Ureter (tissue), 1 donor: ENCODE measurements around the gene FOCAD. TPM values are rescaled to one million over a fixed set of nuclear protein-coding genes. Genes with fewer than 3 reads are reported as not detected.

ENCODE experiments used
- DNase-seq: peaks from one replicate; pipeline ENCODE4 v3.0.0-alpha.2; 2020; ENCODE audit warnings: low spot score
- total RNA-seq: library from RNA; stranded (reverse); gene quantifications from one replicate; pipeline ENCODE4 v1.2.4, GENCODE V29; 2023
- donor health status: DM: yes; HTN: yes; CAD: no.

Gene FOCAD
- total RNA-seq, 1 donor from 2014 or later, result 50.2 TPM

DNA sequence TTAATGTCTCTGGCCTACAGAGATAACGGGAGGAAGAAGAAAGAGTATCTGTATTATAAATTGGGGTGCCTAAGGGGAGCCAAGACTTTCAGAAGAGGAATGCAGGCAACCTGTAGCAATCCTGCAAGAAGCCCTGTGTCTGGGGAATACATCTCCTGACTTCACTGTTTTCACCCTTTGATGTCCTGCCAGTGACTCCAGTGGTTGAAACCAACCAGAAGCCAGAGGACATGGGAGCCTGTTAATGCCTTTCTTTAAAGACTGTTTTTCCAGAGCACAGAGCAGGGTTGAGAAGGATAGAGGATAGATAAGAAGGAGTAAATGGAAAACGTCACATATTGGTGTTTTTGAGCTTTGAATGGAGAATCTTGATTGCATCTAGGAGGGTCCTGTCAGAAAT lies 196.2 kb downstream of the FOCAD start:
- DNase-seq, result no peak

DNA sequence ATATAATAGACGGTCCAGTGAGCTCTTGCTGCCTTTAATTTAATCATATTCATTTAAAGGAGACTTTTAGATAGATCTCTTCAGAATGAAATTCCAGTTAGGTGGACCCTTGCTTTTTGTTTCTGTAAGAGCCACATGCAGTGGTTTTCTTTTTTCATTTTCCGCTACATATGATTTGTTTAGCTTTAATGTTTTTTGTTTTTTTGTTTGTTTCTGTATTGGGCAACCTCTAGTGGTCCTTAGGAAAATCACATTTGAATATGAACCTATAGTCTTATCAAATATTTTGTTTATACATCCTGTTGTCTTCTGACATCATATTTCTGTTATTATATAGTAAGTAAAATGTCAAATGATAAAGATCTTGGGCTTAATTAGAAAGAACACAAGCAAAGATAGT lies 196.6 kb downstream of the FOCAD start:
- no peak for DNase-seq

DNA sequence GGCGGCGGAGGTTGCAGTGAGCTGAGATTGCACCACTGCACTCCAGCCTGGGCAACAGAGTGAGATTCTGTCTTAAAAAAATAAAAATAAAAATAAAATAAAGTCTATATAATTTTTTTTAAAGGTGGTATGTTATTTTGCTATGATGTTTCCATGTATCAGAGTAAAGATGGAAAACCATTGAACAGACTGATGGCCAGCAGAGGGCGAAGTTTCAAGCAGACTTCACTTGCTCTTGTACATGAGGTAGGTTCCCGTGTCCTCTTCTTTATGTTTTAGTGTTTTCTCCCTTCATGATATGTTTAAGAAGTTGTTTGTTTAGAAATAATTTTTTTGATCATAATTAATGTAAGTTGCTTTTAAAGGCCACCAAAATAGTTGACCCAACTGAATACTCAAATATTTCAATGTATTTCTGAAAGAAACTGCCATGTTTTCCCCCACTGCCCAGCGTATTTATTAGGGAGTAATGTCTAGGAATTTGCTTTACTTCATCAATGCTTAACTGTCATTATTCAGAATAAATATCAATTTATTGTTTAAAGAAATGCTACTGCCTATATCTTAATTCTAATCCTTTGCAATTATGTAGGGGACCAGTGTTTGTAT lies 201.0 kb downstream of the FOCAD start:
- peak; percentile 50 for DNase-seq

DNA sequence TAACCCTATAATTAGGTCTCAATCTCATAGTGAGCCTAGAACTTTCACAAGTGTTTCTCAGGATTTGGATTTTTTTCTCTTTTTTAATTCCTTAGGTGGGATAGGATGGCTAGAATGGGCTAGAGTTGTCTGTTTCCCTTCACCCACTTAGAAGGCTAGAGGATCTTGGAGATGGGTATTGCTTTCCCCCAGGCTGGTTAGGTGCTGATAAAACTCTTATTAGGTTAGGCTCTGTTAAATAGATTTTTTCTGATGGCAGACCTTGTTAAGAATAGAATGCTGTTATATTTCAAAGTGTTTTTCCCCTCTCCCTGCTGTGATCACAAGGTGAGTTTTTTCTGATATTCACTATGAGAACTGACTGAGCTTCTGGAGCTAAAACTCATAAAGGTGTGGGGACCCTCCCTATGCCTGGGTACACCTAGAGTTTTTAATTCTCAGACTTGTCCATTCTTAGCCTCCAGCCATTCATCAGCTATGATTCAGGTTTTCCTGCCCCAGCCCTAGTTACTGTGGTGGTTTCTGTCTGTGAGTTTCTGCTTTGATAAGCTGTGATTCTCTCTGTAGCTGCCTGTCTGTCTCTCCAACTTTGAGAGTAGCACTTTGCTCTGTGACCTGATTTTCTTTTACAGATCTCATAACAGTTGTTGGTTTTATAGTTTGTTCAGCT lies 215.0 kb downstream of the FOCAD start:
- DNase-seq, result no peak

DNA sequence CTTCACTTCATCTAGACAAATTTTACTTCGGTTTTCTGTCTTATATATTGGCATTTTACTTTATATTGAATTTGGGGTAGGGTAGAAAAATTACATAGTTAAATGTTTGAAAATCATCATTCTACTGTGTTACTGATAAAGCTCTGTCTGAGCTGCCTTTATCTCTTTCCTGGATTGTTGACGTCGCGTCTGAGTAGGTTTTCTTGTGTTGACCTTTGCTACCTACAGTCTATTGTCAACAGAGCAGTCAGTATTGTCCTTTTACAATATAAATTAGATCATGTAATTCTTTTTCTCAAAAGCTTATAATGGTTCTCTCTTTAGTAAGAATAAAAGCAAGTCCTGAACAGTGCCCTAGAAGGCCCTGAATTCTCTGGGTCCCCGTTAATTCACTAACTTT lies 219.2 kb downstream of the FOCAD start:
- DNase-seq, result no peak

DNA sequence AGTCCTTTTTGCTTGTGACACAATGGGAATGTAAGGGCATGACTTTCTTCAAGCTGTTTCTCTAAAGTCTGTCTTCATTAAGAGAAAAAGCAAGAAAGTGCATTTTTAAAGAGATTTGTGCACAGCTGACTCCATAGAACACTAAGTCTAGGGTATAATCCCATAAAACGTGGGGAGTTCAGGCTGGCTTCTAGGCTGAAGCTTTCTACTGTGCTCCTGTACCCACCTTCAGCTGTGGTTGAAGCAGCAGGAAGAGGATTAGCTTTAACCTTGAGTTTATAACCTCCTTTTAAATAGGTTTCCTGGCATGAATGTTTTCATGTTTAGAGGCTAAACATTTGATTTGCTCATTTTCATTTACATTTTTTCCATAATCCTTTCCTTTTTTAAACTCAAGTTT lies 220.9 kb downstream of the FOCAD start:
- DNase-seq, result no peak

DNA sequence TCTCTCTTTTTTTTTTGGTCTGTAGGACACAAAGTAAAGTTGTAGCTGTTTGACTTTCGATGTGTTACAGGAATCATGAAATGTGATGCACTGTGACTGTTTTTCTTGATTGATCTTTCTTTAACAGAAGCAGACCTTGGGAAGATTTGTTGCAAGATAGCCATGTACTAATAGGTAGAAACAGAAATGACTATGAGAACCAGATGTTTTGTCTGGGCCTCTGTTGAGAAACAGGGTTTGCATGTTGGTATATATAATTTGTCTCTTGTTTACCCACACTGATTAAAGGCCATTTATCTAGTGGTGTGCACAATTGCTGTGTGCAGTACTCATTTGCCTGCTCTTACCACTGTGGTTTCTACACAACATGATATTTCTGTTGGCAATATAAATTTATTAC lies 222.3 kb downstream of the FOCAD start:
- no peak for DNase-seq

DNA sequence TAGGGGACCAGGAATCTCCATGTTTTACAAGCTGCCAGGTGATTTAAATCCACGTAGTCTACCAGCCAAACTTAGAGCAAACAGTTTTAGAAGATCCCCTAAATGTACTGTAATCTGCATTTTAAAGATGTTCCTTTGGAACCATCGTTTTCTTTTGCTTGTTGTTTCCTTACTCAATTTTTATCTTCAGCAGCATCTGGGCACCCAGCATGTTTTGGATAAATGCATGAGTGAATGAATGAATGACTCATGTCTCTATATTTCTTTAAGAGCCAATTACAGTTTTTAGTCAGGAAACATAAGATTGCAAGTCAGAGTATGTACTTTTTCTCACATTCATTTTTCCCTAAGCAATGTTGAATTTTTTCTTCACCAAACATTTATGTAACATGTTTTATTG lies 224.4 kb downstream of the FOCAD start:
- no peak for DNase-seq

DNA sequence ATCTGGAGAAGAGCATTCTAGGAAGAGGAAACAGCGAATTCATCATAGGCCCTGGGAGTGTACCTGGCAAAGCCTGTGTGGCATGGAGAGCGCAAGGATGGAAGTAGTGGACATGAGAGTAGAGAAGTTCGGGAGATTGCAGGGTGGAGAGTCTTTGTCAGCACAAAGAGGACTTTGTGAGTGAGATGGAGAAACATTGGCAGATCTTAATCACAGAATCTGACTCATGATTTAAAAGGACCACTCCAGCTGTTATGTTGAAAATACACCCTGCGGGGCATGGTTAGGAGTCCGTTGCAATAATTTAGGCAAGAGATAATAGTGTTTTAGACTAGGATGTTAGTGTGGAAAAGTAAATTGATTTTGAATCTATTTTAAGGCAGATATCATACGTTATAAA lies 230.5 kb downstream of the FOCAD start:
- no peak for DNase-seq

DNA sequence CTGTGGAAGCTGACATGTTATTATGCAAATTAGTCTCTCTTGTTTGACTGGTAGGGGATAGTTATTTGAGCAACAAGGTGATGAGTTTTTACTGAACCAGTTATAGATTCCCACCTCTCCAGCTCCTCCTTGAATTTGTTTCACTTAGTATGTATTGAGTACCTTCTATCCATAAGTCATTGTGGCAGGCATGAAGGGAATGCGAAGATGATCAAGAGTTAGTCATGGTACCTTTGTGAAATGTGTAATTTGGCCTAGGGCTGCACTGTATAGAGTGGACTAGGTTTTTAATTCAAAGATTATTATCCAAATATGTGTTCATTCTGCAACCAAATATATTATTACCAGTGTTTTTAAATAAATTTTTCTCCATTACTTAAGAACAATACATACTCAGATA lies 237.3 kb downstream of the FOCAD start:
- no peak for DNase-seq

DNA sequence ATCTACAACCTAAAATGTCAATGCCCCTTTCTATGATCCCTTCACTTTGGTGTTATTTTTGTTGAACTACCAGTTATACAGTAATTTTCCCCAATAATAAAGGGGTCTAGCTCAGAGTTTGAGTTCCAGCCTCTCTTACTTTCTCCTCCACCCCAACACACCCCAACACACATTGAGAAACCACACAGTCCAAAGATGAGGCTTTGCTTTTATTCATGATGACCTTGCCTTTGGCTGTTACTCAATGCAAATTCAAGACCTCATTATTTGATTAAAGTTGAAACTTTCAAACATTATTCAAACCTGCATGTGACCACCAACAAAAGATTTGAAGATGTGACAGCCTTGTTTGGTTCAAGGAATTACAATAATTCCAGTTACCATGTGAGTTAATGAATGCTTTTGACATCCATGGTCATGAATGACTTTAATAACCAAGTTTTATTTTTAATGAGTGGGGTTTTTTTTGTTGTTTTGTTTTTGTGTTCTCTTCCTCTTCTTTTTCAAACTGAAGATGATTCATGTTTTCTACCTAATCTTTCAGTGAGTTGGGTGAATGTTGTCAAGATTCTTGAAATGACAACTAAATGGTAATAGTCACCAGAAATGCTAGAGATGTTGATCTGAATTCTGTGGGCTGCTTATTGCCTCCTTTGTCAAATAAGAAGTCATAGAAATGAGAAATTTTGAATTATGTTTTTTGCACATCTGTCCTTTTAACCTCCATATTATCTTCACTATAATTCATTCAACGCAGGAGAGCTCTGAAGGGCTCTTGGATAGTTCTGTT lies 241.4 kb downstream of the FOCAD start:
- no peak for DNase-seq

DNA sequence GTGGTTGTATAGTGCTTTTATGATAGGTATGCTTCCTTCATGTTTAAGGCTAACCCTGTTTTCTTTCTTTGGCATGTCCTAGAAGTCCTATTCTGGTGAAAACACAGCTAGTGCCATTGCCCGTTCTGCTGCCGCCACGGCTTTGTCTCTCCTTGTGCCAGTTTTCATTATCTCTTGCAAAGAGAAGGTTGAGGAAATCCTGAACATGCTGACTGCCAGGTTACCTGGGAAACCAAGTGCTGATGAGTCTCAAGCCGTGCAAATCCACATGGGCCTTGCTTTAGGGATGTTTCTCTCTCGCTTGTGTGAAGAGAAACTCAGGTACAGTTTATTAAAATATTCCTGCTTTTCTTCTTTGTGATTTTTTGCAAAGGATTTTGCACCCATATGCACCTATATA lies 245.2 kb downstream of the FOCAD start:
- no peak for DNase-seq

DNA sequence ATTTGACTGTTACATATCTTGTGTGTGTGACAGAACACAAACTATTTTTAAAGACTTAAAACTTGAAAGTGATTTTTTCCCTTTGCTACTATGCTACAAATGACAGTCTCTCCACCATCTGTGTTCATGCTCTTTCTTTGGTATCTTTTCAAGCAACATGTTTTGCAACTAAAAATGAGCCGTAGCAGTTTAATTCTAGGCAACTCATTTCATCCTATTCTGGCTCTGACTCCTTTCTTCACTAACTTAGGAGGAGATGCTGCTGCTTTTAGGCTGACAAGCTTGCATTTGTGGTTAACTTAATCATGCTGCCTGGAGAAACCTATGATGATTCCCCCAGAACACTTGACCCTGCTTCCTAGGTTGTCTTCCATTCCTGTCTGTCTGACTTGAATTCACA lies 246.8 kb downstream of the FOCAD start:
- DNase-seq, result no peak

DNA sequence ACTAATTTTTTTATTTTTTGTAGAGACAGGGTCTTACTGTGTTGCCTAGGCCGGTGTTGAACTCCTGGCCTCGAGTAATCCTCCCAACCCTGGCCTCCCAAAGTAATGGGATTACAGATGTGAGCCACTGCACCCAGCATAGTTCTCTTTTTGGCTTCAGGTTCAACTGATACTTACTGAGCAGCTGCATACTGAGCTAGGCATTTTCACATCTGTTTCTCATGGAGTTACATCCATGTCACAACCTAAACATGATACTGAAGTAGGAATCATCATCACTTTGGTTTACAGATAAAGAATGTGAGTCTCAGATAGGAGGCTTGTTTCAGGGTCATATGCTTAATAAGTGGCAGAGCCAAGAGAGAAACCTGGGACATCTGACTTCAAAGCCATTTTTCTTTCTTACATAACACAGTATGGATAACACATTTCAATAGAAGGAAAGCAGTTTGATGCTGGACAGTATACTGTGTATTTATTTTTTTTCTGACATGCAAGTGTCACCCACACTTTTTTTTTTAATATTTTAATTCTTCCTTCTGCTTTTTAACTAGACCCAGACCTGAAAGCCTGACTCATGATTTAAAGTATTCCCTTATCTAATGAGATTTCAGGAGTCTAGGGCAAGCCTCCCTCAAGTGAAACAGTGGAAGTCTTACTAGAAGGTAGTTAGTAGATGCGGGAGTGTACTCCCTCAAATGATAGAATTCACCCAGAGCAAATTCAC lies 256.6 kb downstream of the FOCAD start:
- no peak for DNase-seq

DNA sequence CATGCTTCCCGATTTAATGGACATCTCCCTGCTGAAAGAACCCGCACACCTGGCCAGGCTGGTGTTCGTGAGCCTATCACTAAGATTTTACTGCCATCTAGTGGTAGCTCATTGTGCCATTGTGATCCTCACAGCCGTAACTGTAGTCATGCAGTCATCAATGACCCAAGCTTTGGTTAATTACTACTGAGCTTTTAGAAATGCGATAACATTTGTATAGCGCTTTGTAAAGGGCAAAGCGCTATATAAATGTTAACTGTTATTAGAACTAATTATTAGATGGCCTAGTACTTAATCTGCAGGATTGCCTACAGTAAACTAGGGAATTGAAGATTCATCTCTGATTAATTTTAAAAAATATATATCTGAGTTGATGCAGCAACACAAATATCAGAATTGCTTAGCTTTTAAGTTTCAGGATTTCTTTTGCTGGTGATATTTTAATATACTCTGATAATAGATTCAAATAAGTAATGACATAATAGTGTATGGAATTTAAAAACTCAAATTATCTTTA lies 257.2 kb downstream of the FOCAD start:
- DNase-seq, result peak; percentile 50

DNA sequence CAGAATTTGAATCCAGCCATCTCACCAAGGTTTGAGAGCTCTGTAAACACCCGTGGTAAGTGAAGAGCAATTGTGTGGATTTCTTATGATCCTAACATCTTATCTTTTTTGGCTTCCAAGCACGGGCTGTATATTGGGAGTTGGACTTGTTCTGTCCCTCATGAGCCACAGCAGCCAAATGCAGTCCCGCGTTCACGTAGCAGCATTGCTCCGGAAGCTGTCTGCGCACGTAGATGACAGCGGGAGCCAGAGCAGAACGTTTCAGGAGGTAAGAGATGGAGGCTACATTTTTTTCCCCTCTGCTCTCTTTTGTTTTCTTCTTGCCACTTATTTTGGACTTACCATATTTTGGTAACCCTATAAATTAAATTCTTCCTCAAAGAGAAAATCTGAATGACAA lies 260.4 kb downstream of the FOCAD start:
- no peak for DNase-seq

DNA sequence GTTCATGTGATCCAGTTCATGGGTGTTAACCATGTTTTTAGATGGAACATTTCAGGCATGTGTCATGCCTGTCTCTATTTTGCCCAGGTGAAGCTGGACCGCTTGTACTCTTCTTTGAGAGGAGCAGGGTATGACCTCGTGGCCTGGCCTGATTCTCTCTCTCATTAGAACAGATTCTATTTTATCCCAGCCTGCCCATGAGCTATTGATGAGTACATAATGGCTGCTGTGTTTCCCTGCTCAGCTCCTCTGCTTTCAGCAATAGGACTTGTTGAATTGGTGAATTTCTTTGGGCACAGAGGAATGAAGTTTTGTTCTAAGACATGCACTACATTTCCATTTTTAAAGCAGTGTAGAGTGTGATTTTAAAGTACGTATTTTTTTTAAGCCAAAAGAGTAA lies 261.2 kb downstream of the FOCAD start:
- no peak for DNase-seq

DNA sequence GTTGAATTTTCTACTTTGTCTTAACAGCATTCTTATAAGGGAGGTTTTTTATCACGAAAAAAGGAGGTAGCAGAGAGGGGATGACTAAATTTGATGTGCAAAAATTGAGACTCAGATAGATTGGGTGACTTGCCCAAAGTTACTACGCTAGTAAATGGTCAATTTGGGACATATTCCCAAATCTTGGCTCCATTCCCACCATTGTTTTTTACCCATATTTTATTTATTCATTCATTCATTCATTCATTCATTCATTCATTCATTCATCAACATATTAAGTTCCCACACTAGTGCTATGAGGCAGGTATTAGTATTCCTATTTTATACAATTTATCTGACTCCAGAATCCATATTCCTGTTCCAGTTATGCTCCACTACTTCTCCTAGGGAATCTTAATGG lies 261.8 kb downstream of the FOCAD start:
- no peak for DNase-seq

DNA sequence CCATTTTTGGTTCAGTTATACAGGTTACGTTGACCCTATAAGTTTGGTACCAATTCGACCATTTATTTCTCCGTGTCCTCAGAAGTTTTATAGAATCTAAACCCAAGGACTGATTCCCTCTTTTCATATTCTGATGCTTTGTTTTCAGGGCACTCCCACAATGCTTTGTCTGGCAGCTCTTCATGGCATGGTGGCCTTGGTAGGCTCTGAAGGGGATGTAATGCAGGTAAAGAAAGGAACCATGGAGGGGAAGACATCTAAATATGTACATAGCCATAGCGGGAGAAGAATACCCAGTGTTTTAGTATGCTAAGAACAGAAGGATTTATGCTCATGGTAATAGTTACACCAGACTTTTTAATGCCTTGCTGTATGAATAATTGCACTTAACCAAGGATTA lies 264.6 kb downstream of the FOCAD start:
- no peak for DNase-seq

DNA sequence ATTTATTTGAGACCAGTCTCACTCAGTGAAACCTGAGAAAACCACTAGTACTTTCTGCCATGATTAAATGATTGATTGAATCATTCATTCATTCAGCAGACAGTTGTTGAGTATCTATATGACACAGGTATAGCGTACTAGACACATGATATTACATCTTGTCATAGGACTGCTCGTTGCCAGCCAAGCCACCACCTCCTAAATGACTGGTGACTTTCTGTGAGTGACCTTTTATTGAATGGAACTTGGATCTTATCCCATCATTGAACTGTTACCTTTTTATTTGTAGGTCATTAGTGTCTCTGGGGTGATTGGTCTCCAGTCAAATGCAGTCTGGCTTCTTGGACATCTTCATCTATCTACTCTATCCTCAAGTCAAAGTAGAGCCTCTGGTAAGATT lies 266.6 kb downstream of the FOCAD start:
- no peak for DNase-seq

DNA sequence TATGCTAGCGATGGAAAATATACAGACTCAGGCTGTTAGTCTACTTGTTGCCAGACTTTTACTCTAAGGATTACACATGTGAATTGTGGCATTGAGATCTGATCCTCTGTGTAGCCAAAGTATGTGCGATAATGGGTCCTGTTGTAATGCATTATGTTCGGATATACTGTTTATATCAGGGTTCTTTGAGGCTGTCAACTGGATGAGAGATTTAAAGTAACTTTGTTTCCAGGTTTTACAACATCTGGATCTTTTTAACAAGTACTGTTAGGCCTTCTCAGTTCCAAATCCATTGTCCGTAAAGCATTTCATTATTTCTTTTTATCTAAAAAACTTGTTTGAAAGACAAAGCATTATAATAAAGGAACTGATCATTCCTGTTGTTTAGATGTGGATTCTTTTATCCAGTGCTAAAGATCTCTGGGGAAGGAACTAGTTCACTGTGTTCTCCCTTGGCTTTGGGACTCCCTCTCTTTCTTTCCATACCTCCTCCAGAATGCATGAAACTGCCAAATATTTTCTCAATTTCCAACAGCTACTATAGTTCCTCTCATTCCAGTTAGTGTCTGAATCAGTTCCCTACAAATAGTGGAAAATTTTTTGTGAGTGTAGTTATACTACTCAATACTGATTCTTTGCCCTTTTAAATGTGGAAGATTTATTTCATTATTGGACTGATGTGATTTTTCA lies 278.6 kb downstream of the FOCAD start:
- DNase-seq, result no peak

DNA sequence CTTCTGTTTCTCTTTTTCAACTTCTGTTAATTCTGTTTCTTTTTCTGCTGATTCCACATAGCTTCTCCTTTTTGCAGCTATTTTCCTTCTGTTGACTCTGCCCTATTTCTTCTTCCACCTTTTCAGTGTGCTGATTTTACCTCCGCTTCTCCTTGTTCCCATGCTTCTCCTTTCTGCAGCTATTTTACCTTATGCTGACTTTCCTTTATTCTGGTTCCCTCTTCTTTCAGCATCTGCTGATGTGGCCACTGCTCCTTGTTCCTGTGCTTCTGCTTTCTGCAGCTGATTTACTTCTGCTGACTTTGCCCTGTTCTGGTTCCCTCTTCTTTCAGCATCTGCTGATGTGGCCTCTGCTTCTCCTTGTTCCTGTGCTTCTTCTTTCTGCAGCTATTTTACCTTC lies 288.6 kb downstream of the FOCAD start:
- no peak for DNase-seq
